IMR-90 (cell line): Measurements from ENCODE around the gene GGNBP2.

ENCODE experiments used
- CEBPB ChIP-seq: IDR thresholded peaks from 2 replicates; pipeline ENCODE4 v1.6.1; 2012; ENCODE audit warnings: low read depth, low read length, improper control_type of control experiment
- FOS ChIP-seq: fragments of 150-350 bp; IDR thresholded peaks from 2 replicates; pipeline ENCODE4 v1.6.1; 2016; ENCODE audit warnings: low read depth, low read length
- MAFK ChIP-seq: IDR thresholded peaks from 2 replicates; pipeline ENCODE4 v1.6.1; 2012; ENCODE audit warnings: low read depth, low read length, improper control_type of control experiment
- MAZ ChIP-seq: IDR thresholded peaks from 2 replicates; pipeline ENCODE4 v1.6.1; 2012; ENCODE audit warnings: low read depth, mild to moderate bottlenecking, low read length, improper control_type of control experiment, moderate library complexity, borderline replicate concordance
- MXI1 ChIP-seq: IDR thresholded peaks from 2 replicates; pipeline ENCODE4 v1.6.1; 2012; ENCODE audit warnings: low read depth, mild to moderate bottlenecking, low read length, moderate library complexity, borderline replicate concordance
- POLR2A ChIP-seq: IDR thresholded peaks from 2 replicates; pipeline ENCODE4 v1.6.1; 2012; ENCODE audit warnings: mild to moderate bottlenecking, low read depth, low read length
- RCOR1 ChIP-seq: IDR thresholded peaks from 2 replicates; pipeline ENCODE4 v1.6.1; 2012; ENCODE audit warnings: mild to moderate bottlenecking, low read length, improper control_type of control experiment; ENCODE audit not compliant: insufficient replicate concordance
- USF2 ChIP-seq: fragments of 150-350 bp; IDR thresholded peaks from 2 replicates; pipeline ENCODE4 v1.6.1; 2017; ENCODE audit warnings: mild to moderate bottlenecking, antibody characterized with exemption, low read length, low read depth
- TF ChIP-seq, protein P1 (sequence below): conservative IDR thresholded peaks from 2 replicates; pipeline ENCODE4 v1.5.1; 2012; ENCODE audit warnings: mild to moderate bottlenecking, low read depth, low read length, improper control_type of control experiment
- TF ChIP-seq, protein P2 (sequence below): fragments of 150-350 bp; IDR thresholded peaks from 2 replicates; pipeline ENCODE4 v1.6.1; 2016; ENCODE audit warnings: low read depth, mild to moderate bottlenecking, low read length, moderate library complexity, borderline replicate concordance

GRCh38 chr17:36629252-36629847 lies 84.6 kb downstream of the GGNBP2 start:
- TF ChIP-seq, protein P1, sequence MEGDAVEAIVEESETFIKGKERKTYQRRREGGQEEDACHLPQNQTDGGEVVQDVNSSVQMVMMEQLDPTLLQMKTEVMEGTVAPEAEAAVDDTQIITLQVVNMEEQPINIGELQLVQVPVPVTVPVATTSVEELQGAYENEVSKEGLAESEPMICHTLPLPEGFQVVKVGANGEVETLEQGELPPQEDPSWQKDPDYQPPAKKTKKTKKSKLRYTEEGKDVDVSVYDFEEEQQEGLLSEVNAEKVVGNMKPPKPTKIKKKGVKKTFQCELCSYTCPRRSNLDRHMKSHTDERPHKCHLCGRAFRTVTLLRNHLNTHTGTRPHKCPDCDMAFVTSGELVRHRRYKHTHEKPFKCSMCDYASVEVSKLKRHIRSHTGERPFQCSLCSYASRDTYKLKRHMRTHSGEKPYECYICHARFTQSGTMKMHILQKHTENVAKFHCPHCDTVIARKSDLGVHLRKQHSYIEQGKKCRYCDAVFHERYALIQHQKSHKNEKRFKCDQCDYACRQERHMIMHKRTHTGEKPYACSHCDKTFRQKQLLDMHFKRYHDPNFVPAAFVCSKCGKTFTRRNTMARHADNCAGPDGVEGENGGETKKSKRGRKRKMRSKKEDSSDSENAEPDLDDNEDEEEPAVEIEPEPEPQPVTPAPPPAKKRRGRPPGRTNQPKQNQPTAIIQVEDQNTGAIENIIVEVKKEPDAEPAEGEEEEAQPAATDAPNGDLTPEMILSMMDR, result peak; percentile 98
- TF ChIP-seq MAZ (peak; percentile 31; the same call in 1 of the 2 replicates), POLR2A (no peak), FOS (no peak), MXI1 (no peak), RCOR1 (no peak), USF2 (no peak; the same call in 1 of the 2 replicates), CEBPB (no peak), MAFK (no peak)
- TF ChIP-seq, protein P2, sequence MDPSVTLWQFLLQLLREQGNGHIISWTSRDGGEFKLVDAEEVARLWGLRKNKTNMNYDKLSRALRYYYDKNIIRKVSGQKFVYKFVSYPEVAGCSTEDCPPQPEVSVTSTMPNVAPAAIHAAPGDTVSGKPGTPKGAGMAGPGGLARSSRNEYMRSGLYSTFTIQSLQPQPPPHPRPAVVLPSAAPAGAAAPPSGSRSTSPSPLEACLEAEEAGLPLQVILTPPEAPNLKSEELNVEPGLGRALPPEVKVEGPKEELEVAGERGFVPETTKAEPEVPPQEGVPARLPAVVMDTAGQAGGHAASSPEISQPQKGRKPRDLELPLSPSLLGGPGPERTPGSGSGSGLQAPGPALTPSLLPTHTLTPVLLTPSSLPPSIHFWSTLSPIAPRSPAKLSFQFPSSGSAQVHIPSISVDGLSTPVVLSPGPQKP, result no peak
